ENCODE measurements around the gene FAT4.

DNA sequence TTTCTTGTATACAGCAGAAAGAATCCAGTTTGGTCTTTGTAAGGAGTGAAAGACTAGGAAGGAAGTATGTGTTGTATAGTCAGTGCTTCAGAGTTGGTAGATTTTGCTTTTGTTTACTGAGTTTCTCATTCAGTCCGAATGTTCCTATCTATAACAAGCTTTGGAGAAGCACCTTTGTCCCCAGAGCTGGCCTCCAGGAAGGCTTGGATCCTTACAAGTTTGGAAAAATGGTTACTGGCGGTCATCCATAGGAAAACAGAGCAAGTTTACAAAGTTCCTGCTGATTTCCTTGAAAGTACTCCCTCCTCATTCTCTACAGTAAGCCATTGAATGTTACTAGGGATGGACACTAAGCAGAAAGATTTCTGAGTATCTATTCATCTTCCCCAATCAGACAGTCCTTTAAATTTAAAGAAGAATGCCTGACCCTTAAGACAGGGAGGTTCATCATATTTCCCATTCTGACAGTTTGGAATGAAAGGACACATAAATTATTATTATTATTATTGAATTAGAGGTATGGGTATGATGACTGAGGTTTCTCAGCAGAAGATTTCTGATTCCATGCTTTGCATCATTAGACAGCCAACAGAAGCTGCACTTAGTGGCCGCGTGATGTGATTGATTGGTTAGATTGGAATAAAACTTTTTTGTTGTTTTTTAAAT is 35.8 kb downstream of the FAT4 start:
- TF ChIP-seq TARDBP (IDR thresholded peaks at IDR 0.05) (no peak), L3MBTL2 (conservative IDR thresholded peaks at IDR 0.05) (no peak), SP1 (IDR thresholded peaks at IDR 0.05) (no peak), PKNOX1 (IDR thresholded peaks at IDR 0.05) (no peak), FOXM1 (IDR thresholded peaks at IDR 0.05; ENCODE audit: borderline replicate concordance) (no peak), ZNF384 (IDR thresholded peaks at IDR 0.05) (no peak), FOXA1 (IDR thresholded peaks at IDR 0.05) (no peak), CTBP1 (IDR thresholded peaks at IDR 0.05; ENCODE audit: borderline replicate concordance) (no peak), HDGF (IDR thresholded peaks at IDR 0.05; ENCODE audit: borderline replicate concordance) (no peak), BHLHE40 (IDR thresholded peaks at IDR 0.05; ENCODE audit: borderline replicate concordance) (no peak), NFRKB (IDR thresholded peaks at IDR 0.05) (no peak)

All from HEK293T (cell line).